Activated B cell treated with CpG ODN at 0.5 μM for 24 hours (primary cell): ENCODE measurements around the gene FBXO22. TPM values are rescaled to one million over a fixed set of nuclear protein-coding genes. Genes with fewer than 3 reads are reported as not detected.

Experiments used
- ATAC-seq: fragments of 200-7000 bp; cut with Tn5 transposase; one replicate; pipeline ENCODE4 v1.10.0; 2021; ENCODE audit warnings: low read depth, mild to moderate bottlenecking, moderate library complexity
- CTCF ChIA-PET: fragments of 350-600 bp; sonication (Branson Sonifier 250); formaldehyde crosslinking; loops from one replicate; lab custom pipeline; 2021; ENCODE audit warnings: antibody characterized with exemption; lab: Charles Lee
- POLR2A ChIA-PET: fragments of 350-600 bp; sonication (Branson Sonifier 250); formaldehyde crosslinking; loops from one replicate; lab custom pipeline; 2021; ENCODE audit warnings: antibody characterized with exemption; lab: Charles Lee
- DNase-seq: peaks from one replicate; pipeline ENCODE4 v3.0.0; 2022
- H3K27ac Mint-ChIP-seq: one replicate; pipeline ENCODE4 v1.8.0; 2020; ENCODE audit warnings: mixed read lengths
- H3K27me3 Mint-ChIP-seq: one replicate; pipeline ENCODE4 v1.8.0; 2021; ENCODE audit warnings: mixed read lengths
- H3K36me3 Mint-ChIP-seq: one replicate; pipeline ENCODE4 v1.8.0; 2021; ENCODE audit warnings: low read depth, mixed read lengths
- H3K4me1 Mint-ChIP-seq: one replicate; pipeline ENCODE4 v1.8.0; 2021; ENCODE audit warnings: mixed read lengths
- H3K4me3 Mint-ChIP-seq: one replicate; pipeline ENCODE4 v1.8.0; 2020; ENCODE audit warnings: mild to moderate bottlenecking, mixed read lengths
- H3K9me3 Mint-ChIP-seq: one replicate; pipeline ENCODE4 v1.8.0; 2020; ENCODE audit warnings: mixed read lengths
- intact Hi-C: fragments of 100-400 bp; cut with micrococcal nuclease; formaldehyde crosslinking; loops from one replicate; pipeline ENCODE4 v1.15.1; 2024
- total RNA-seq: library from RNA; stranded (reverse); gene quantifications from 2 replicates; pipeline ENCODE4 v1.2.3, GENCODE V29; 2022
- TF ChIP-seq, protein P1 (sequence below): fragments of 200-600 bp; IDR thresholded peaks from one replicate; pipeline ENCODE4 v1.8.0; 2022; ENCODE audit warnings: antibody characterized with exemption, mild to moderate bottlenecking

FBXO22 gene
- total RNA-seq, 1 donor from 2014 or later: 24.4 TPM

DNA sequence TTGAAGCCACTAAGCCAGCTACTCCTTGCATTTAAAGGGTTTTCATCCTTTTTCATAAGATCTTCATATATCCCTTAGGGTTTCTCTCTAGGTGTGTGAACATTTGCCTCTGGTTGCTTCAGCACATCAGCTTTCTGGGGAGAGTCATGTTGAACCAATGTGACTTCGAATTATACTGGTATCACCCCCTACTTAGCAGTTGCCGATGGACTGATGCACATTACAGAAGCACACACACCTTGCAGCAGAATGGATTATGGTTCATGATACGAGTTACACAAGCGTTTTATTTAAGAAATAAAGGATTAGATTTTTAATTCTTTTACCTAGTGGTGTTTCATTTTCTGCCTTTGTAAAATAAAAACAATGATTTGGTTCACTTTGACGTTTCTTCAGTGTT lies 39.6 kb downstream of the FBXO22 start:
- ChIA-PET POLR2A (no interaction called here), CTCF (no interaction called here)
- Mint-ChIP-seq H3K4me3 (no peak overlapping the region), H3K4me1 (no peaks in the 10 kb centered on the region), H3K27me3 (peaks cover 7% of the 10 kb centered on the region), H3K36me3 (peaks cover 6% of the 10 kb centered on the region), H3K27ac (no peak overlapping the region), H3K9me3 (no peaks in the 10 kb centered on the region)
- TF ChIP-seq, protein P1, sequence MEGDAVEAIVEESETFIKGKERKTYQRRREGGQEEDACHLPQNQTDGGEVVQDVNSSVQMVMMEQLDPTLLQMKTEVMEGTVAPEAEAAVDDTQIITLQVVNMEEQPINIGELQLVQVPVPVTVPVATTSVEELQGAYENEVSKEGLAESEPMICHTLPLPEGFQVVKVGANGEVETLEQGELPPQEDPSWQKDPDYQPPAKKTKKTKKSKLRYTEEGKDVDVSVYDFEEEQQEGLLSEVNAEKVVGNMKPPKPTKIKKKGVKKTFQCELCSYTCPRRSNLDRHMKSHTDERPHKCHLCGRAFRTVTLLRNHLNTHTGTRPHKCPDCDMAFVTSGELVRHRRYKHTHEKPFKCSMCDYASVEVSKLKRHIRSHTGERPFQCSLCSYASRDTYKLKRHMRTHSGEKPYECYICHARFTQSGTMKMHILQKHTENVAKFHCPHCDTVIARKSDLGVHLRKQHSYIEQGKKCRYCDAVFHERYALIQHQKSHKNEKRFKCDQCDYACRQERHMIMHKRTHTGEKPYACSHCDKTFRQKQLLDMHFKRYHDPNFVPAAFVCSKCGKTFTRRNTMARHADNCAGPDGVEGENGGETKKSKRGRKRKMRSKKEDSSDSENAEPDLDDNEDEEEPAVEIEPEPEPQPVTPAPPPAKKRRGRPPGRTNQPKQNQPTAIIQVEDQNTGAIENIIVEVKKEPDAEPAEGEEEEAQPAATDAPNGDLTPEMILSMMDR: no peak
- no peak for ATAC-seq
- DNase-seq: no peak
- intact Hi-C loops: no loop called here

DNA sequence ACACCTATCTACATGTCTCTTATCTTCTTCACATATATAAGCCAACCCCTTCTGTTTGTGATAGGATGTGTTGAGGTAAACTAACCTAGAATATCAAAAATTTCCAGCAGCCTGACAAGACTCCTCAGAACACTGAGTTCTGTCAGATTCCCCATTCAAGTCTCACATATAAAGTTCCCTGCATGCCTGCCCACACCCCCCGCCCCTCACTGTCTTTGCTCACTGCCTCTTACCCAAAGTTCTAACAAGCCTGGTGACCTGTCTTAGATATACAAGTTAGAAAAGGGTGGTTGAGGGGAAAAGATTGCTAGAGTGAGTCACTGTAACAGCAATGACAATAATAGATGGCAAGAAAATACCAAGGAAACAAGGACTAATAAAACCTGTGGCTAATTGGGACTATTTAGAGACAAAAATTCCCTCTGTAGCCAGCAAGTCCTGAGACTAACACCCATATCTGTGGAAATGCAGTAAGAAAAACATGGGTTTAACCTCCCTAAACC lies 40.1 kb downstream of the FBXO22 start:
- ATAC-seq: no peak
- TF ChIP-seq, protein P1: no peak

DNA sequence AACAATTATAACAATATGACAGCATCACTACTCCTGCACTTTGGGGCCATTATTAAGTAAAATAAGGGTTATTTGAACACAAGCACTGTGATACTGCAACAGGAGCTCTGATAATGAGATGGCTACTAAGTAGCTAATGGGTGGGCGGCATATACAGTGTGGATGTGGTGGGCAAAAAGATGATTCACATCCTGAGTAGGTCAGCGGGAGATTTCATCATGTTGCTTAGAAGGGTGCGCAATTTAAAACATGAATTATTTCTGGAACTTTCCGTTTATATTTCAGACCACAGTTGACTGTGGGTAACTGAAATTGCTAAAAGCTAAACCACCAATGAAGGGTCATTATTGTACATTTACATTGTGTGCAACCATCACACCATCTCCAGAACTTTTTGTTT lies 42.3 kb downstream of the FBXO22 start:
- ChIA-PET POLR2A (no interaction called here), CTCF (no interaction called here)
- peaks cover 7% of the 10 kb centered on the region for H3K27me3 Mint-ChIP-seq
- no peak overlapping the region for H3K27ac Mint-ChIP-seq
- H3K9me3 Mint-ChIP-seq: no peaks in the 10 kb centered on the region
- no peaks in the 10 kb centered on the region for H3K36me3 Mint-ChIP-seq
- ATAC-seq (no peak), DNase-seq (no peak)
- TF ChIP-seq, protein P1: no peak
- no peaks in the 10 kb centered on the region for H3K4me1 Mint-ChIP-seq
- H3K4me3 Mint-ChIP-seq: no peak overlapping the region
- intact Hi-C loops: no loop called here

More for the DNA sequence above, 40.1 kb downstream of the FBXO22 start:
- CTCF ChIA-PET: no interaction called here
- DNase-seq: no peak
- Mint-ChIP-seq H3K4me1 (no peaks in the 10 kb centered on the region), H3K9me3 (no peaks in the 10 kb centered on the region), H3K27me3 (peaks cover 7% of the 10 kb centered on the region), H3K4me3 (no peak overlapping the region), H3K27ac (no peak overlapping the region), H3K36me3 (peaks cover 3% of the 10 kb centered on the region)
- POLR2A ChIA-PET: no interaction called here
- intact Hi-C loops: no loop called here

DNA sequence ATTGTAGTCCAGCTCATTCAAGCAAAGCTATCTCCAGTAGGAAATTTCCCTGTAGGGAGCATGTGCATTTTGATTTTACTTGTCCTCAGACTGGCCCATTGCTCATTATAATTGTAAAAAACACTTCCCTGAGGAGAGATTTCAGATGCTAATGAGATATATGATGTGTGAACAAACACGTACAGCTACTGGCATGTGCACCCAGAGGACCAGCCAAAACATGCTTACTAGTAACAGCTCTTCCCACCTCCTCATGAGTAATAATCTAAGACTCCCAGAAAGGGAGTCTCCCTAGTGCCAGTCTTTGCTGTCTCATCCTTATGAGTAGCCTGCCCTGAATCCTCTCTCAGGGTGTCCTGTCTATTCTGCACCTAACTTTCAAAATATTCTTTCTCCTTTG lies 43.4 kb downstream of the FBXO22 start:
- DNase-seq (no peak), ATAC-seq (no peak)
- Mint-ChIP-seq H3K27ac (no peak overlapping the region), H3K4me3 (no peak overlapping the region), H3K27me3 (peaks cover 9% of the 10 kb centered on the region), H3K4me1 (no peaks in the 10 kb centered on the region), H3K36me3 (no peaks in the 10 kb centered on the region), H3K9me3 (no peaks in the 10 kb centered on the region)
- TF ChIP-seq, protein P1: no peak
- ChIA-PET POLR2A (no interaction called here), CTCF (no interaction called here)
- intact Hi-C loops: no loop called here

DNA sequence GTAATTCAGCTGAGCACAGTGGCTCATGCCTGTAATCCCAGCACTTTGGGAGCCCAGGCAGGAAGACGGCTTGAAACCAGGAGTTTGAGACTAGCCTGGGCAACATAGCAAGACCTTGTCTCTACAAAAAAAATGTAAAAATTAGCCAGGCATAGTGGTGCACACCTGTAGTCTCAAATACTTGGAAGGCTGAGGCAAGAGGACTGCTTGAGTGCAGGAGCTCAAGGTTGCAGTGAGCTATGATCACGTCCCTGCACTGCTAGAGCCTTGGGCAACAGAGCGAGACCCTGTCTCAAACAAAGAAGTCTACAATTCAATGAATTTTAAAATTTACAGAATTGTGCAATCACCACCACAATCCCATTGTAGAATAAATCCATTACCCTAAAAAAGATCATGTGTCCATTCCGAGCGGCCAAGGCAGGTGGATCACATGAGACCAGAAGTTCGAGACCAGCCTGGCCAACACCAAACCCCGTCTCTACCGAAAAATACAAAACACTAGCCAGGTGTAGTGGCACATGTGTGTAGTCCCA lies 45.2 kb downstream of the FBXO22 start:
- ChIA-PET CTCF (no interaction called here), POLR2A (no interaction called here)

More for the DNA sequence above, 45.2 kb downstream of the FBXO22 start:
- TF ChIP-seq, protein P1: no peak
- peaks cover 14% of the 10 kb centered on the region for H3K27me3 Mint-ChIP-seq
- no peak overlapping the region for H3K27ac Mint-ChIP-seq
- DNase-seq (no peak), ATAC-seq (no peak)
- H3K36me3 Mint-ChIP-seq: no peaks in the 10 kb centered on the region
- H3K4me3 Mint-ChIP-seq: no peak overlapping the region
- no peaks in the 10 kb centered on the region for H3K4me1 Mint-ChIP-seq
- intact Hi-C loops: no loop called here
- H3K9me3 Mint-ChIP-seq: no peaks in the 10 kb centered on the region
